ENCODE measurements around the gene TAOK2.
"Not testable (repeated sequence)": the region's sequence is repeated elsewhere in the genome, so short reads cannot be mapped to it uniquely, and the experiment has no call there.

The TAOK2 gene

DNA sequence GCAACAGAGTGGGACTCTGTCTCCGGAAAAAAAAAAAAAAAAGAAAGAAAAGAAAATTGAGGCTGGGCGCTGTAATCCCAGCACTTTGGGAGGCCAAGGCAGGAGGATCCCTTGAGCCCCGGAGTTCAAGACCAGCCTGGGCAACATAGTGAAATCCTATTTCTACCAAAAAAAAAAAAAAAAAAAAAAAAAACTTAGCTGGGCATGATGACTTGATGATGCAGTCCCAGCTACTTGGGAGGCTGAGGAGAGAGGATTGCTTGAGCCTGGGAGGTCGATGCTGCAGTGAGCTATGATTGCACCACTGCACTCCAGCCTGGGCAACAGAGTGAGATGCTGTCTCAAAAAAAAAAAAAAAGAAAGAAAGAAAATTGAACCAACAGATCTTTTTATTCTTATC is 44.3 kb downstream of the TAOK2 start:
- not testable (repeated sequence) for H3K27me3 ChIP-seq (ENCODE audit: control insufficient read depth, insufficient read depth, low read length); H3K27ac ChIP-seq (ENCODE audit: low read depth, low read length); H3K9me3 ChIP-seq (ENCODE audit: control insufficient read depth, insufficient read depth, low read length); H3K36me3 ChIP-seq (ENCODE audit: control insufficient read depth, insufficient read depth, low read length); H3K9ac ChIP-seq (ENCODE audit: low read depth, low read length); H3K4me1 ChIP-seq (ENCODE audit: control insufficient read depth, insufficient read depth, low read length); H3K4me3 ChIP-seq (ENCODE audit: low read depth, low read length)

GRCh38 chr16:30018731-30019158 is 45.1 kb downstream of the TAOK2 start:
- Histone ChIP-seq H3K36me3 (ENCODE audit: control insufficient read depth, insufficient read depth, low read length) (no peaks in the 10 kb centered on the region), H3K4me3 (ENCODE audit: low read depth, low read length) (no peak overlapping the region), H3K9ac (ENCODE audit: low read depth, low read length) (no peak overlapping the region), H3K27me3 (ENCODE audit: control insufficient read depth, insufficient read depth, low read length) (no peaks in the 10 kb centered on the region), H3K4me1 (ENCODE audit: control insufficient read depth, insufficient read depth, low read length) (no peaks in the 10 kb centered on the region), H3K27ac (ENCODE audit: low read depth, low read length) (no peak overlapping the region), H3K9me3 (ENCODE audit: control insufficient read depth, insufficient read depth, low read length) (no peaks in the 10 kb centered on the region)

GRCh38 chr16:30022887-30023286 is 49.2 kb downstream of the TAOK2 start, which contains the start of gene C16orf92:
Gene C16orf92 (plus strand): TSS chr16:30023198. CDS start chr16:30023341, 143 bp downstream.
- Histone ChIP-seq H3K36me3 (ENCODE audit: control insufficient read depth, insufficient read depth, low read length) (peaks cover 10% of the 10 kb centered on the region), H3K27ac (ENCODE audit: low read depth, low read length) (no peak within 1 kb of the TSS), H3K9ac (ENCODE audit: low read depth, low read length) (no peak within 1 kb of the TSS)

GRCh38 chr16:30023586-30023985 is 49.9 kb downstream of the TAOK2 start:
- H3K27me3 ChIP-seq (ENCODE audit: control insufficient read depth, insufficient read depth, low read length), result no peaks in the 10 kb centered on the region
- no peak overlapping the region for H3K27ac ChIP-seq (ENCODE audit: low read depth, low read length)
- H3K9me3 ChIP-seq (ENCODE audit: control insufficient read depth, insufficient read depth, low read length), result no peaks in the 10 kb centered on the region
- H3K4me3 ChIP-seq (ENCODE audit: low read depth, low read length), result no peak overlapping the region
- no peak overlapping the region for H3K9ac ChIP-seq (ENCODE audit: low read depth, low read length)
- H3K36me3 ChIP-seq (ENCODE audit: control insufficient read depth, insufficient read depth, low read length), result peaks cover 10% of the 10 kb centered on the region
- H3K4me1 ChIP-seq (ENCODE audit: control insufficient read depth, insufficient read depth, low read length), result no peaks in the 10 kb centered on the region; the same call in 1 of the 2 replicates

More at GRCh38 chr16:30022887-30023286, 49.2 kb downstream of the TAOK2 start, which contains the start of gene C16orf92:
- Histone ChIP-seq H3K4me1 (ENCODE audit: control insufficient read depth, insufficient read depth, low read length) (no peaks in the 10 kb centered on the region; the same call in 1 of the 2 replicates), H3K9me3 (ENCODE audit: control insufficient read depth, insufficient read depth, low read length) (no peaks in the 10 kb centered on the region), H3K27me3 (ENCODE audit: control insufficient read depth, insufficient read depth, low read length) (no peaks in the 10 kb centered on the region), H3K4me3 (ENCODE audit: low read depth, low read length) (no peak within 1 kb of the TSS)

DNA sequence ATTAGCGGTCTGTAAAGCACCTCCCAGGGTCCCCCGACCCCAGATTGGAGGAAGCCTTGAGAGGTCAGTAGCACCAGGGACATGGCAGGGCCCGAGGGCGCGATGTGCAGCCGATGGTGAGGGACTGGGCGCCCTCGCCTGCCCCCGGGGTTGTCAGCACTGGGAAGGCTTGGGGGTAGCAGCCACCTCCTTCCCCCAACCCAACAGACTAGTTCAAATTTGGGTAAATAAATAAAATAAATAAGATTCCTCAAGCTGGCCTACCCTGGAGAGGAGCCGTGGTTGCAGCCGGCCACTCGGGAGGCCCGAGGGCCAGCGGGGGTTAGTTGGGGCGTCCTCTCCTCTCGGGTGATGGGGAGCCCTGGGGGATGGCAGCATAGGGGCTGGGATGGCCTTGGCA is 50.8 kb downstream of the TAOK2 start:
- Histone ChIP-seq H3K27me3 (ENCODE audit: control insufficient read depth, insufficient read depth, low read length) (0 out of 2 replicates have a peak, but pooled peaks cover 1% of the 10 kb centered on the region), H3K36me3 (ENCODE audit: control insufficient read depth, insufficient read depth, low read length) (peaks cover 10% of the 10 kb centered on the region), H3K4me1 (ENCODE audit: control insufficient read depth, insufficient read depth, low read length) (peaks cover 6% of the 10 kb centered on the region; the same call in 1 of the 2 replicates), H3K27ac (ENCODE audit: low read depth, low read length) (no peak overlapping the region), H3K9ac (ENCODE audit: low read depth, low read length) (no peak overlapping the region), H3K9me3 (ENCODE audit: control insufficient read depth, insufficient read depth, low read length) (no peaks in the 10 kb centered on the region), H3K4me3 (ENCODE audit: low read depth, low read length) (no peak overlapping the region)

GRCh38 chr16:30025156-30025555 is 51.5 kb downstream of the TAOK2 start:
- peaks cover 12% of the 10 kb centered on the region; the same call in 1 of the 2 replicates for H3K4me1 ChIP-seq (ENCODE audit: control insufficient read depth, insufficient read depth, low read length)
- 0 out of 2 replicates have a peak, but pooled peaks cover 4% of the 10 kb centered on the region for H3K27me3 ChIP-seq (ENCODE audit: control insufficient read depth, insufficient read depth, low read length)
- no peak overlapping the region for H3K27ac ChIP-seq (ENCODE audit: low read depth, low read length)
- H3K9ac ChIP-seq (ENCODE audit: low read depth, low read length), result no peak overlapping the region
- H3K4me3 ChIP-seq (ENCODE audit: low read depth, low read length), result no peak overlapping the region
- H3K9me3 ChIP-seq (ENCODE audit: control insufficient read depth, insufficient read depth, low read length), result no peaks in the 10 kb centered on the region
- peaks cover 10% of the 10 kb centered on the region for H3K36me3 ChIP-seq (ENCODE audit: control insufficient read depth, insufficient read depth, low read length)

DNA sequence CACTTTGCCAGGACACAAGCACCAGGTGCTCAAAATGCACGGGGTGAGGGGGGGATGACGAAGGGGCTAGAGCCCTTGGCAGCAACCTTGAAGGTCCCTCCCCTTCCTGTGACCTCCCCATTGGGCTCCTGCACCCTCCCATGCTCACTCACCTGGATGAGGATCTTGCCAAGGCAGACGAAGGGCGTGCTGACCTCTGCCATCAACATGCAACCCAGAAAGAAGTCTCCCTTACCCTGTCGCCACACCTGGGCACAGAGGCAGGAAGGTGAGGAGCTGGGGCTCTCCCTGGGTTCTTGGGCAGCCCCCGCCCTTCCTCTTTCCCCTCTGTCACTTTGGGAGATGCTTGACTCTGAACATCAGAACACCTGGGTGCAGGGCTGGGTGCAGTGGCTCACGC is 51.9 kb downstream of the TAOK2 start:
- Histone ChIP-seq H3K9me3 (ENCODE audit: control insufficient read depth, insufficient read depth, low read length) (no peaks in the 10 kb centered on the region), H3K27me3 (ENCODE audit: control insufficient read depth, insufficient read depth, low read length) (0 out of 2 replicates have a peak, but pooled peaks cover 4% of the 10 kb centered on the region), H3K36me3 (ENCODE audit: control insufficient read depth, insufficient read depth, low read length) (peaks cover 10% of the 10 kb centered on the region), H3K27ac (ENCODE audit: low read depth, low read length) (no peak overlapping the region), H3K9ac (ENCODE audit: low read depth, low read length) (no peak overlapping the region), H3K4me3 (ENCODE audit: low read depth, low read length) (no peak overlapping the region), H3K4me1 (ENCODE audit: control insufficient read depth, insufficient read depth, low read length) (peaks cover 12% of the 10 kb centered on the region; the same call in 1 of the 2 replicates)

- no peak overlapping the region for H3K4me3 ChIP-seq (ENCODE audit: low read depth, low read length)
- H3K4me1 ChIP-seq (ENCODE audit: control insufficient read depth, insufficient read depth, low read length), result peaks cover 15% of the 10 kb centered on the region; the same call in 1 of the 2 replicates
- no peaks in the 10 kb centered on the region for H3K9me3 ChIP-seq (ENCODE audit: control insufficient read depth, insufficient read depth, low read length)
- no peak overlapping the region for H3K9ac ChIP-seq (ENCODE audit: low read depth, low read length)
- peaks cover 10% of the 10 kb centered on the region for H3K36me3 ChIP-seq (ENCODE audit: control insufficient read depth, insufficient read depth, low read length)
- H3K27me3 ChIP-seq (ENCODE audit: control insufficient read depth, insufficient read depth, low read length), result peaks cover 5% of the 10 kb centered on the region; the same call in 1 of the 2 replicates
- H3K27ac ChIP-seq (ENCODE audit: low read depth, low read length), result no peak overlapping the region
Measured at GRCh38 chr16:30026449-30026848, 52.8 kb downstream of the TAOK2 start.

DNA sequence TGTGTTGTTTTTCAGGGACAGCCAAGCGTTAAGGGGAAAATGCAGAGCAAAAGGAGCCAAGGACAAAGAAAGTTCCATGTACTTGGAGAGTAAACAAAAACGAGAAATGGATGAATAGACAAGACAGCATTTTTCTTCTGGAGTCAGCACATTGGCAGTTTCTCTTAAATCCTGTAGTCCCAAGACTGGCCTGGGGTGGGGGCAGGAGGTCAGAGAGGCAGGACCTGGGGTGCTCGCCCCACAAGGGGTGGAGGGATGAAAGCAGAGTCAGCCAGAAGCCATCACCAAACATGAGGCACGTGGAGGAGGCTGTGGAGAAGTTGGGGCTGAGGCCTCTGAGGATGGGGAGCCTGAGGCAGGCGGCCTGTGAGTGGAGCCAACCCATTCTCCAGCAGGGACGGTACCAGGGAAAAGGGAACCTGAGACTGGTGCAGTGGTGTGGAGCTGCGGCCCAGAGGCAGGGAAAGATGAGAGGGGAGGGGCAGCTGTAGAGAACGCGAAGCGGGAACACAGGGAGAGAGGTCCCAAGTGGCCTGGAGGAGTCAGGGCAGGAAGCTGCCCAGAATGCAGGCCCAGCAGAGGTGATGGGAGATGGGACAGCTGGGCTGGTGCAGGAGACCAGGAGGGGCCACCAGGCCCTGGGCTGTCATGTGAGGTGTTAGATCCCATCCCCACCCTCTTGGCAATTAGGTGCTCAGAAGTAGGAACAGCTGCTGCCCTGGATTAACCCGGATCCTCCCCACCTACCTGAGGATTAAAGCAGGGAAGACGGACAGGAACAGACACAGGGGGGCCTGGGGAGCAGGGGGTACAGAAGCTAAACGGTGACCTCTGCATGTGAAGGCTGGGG is 54.1 kb downstream of the TAOK2 start:
- Histone ChIP-seq H3K36me3 (ENCODE audit: control insufficient read depth, insufficient read depth, low read length) (peaks cover 10% of the 10 kb centered on the region), H3K4me3 (ENCODE audit: low read depth, low read length) (no peak overlapping the region), H3K27ac (ENCODE audit: low read depth, low read length) (no peak overlapping the region), H3K9me3 (ENCODE audit: control insufficient read depth, insufficient read depth, low read length) (no peaks in the 10 kb centered on the region), H3K9ac (ENCODE audit: low read depth, low read length) (no peak overlapping the region), H3K4me1 (ENCODE audit: control insufficient read depth, insufficient read depth, low read length) (peaks cover 22% of the 10 kb centered on the region), H3K27me3 (ENCODE audit: control insufficient read depth, insufficient read depth, low read length) (peaks cover 14% of the 10 kb centered on the region)

DNA sequence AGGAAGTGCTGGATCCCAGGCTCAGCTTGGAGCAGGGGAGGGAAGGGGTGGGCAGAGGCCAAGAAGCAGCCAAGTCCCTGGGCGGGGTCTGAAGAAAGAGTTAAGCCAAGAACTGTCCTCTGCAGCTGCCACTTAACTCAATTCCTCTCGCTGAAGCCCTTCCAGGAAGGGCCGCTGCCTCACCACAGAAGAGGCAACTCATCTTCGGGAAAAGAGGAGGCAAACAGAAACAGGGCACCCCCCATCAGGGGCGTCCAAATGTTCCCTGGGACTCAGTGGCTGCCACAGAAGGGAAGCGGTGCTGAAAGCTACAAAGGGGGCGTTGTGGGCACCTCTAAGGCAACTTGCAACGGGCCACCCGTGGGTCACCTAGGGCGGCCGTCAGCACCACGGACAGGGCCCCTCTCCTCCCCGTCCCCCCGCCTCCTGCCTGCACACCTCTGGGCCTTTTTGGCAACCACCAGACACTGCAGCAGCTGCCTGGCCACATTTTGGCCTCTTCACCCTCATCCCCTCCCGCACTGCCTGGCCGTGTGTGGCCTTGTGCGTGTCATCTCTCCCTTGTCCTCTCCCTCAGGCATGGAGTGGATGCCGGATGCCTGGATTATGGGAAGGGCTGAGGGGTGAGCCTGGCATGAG is 54.9 kb downstream of the TAOK2 start:
- Histone ChIP-seq H3K9ac (ENCODE audit: low read depth, low read length) (no peak overlapping the region), H3K36me3 (ENCODE audit: control insufficient read depth, insufficient read depth, low read length) (peaks cover 10% of the 10 kb centered on the region), H3K9me3 (ENCODE audit: control insufficient read depth, insufficient read depth, low read length) (no peaks in the 10 kb centered on the region), H3K27ac (ENCODE audit: low read depth, low read length) (no peak overlapping the region), H3K27me3 (ENCODE audit: control insufficient read depth, insufficient read depth, low read length) (peaks cover 20% of the 10 kb centered on the region), H3K4me1 (ENCODE audit: control insufficient read depth, insufficient read depth, low read length) (peaks cover 22% of the 10 kb centered on the region), H3K4me3 (ENCODE audit: low read depth, low read length) (no peak overlapping the region)

Data from HUES48 (cell line).